T-helper 17 cell (primary cell): ENCODE measurements around the gene JARID2. TPM values are rescaled to one million over a fixed set of nuclear protein-coding genes. Genes with fewer than 3 reads are reported as not detected.

Experiments used
- ATAC-seq: fragments of 150-1000 bp; cut with Tn5 transposase; 2 replicates; pipeline ENCODE4 v1.10.0; 2021; ENCODE audit warnings: mild to moderate bottlenecking, moderate library complexity
- DNase-seq, 3 donors: peaks; one replicate each; pipeline versions ENCODE4 v3.0.0 to v3.0.0-alpha.2; 2020 to 2021
- H3K9me3 ChIP-seq: one replicate; pipeline ENCODE4 v1.7.0; 2013; ENCODE audit warnings: low read length, mild to moderate bottlenecking; ENCODE audit not compliant: control insufficient read depth, poor library complexity, severe bottlenecking
- H3K27ac Mint-ChIP-seq: one replicate; pipeline ENCODE4 v1.8.0; 2022; ENCODE audit warnings: mild to moderate bottlenecking, moderate library complexity, mixed read lengths
- H3K27me3 Mint-ChIP-seq: one replicate; pipeline ENCODE4 v1.8.0; 2022; ENCODE audit warnings: mixed read lengths
- H3K36me3 Mint-ChIP-seq: one replicate; pipeline ENCODE4 v1.8.0; 2022; ENCODE audit warnings: low read depth, mixed read lengths
- H3K4me1 Mint-ChIP-seq: one replicate; pipeline ENCODE4 v1.8.0; 2022; ENCODE audit warnings: mild to moderate bottlenecking, mixed read lengths
- H3K4me3 Mint-ChIP-seq: one replicate; pipeline ENCODE4 v1.8.0; 2022; ENCODE audit warnings: mild to moderate bottlenecking, moderate library complexity, mixed read lengths
- total RNA-seq, 4 donors: library from RNA in 2 of 4; stranded (reverse) in 2 of 4; gene quantifications; one replicate each; pipeline ENCODE4 v1.2.3 and lab custom pipeline; 2022 to 2026

The JARID2 gene
- total RNA-seq, 2 donors from 2014 or later, result 21.9 to 35.5 TPM

DNA sequence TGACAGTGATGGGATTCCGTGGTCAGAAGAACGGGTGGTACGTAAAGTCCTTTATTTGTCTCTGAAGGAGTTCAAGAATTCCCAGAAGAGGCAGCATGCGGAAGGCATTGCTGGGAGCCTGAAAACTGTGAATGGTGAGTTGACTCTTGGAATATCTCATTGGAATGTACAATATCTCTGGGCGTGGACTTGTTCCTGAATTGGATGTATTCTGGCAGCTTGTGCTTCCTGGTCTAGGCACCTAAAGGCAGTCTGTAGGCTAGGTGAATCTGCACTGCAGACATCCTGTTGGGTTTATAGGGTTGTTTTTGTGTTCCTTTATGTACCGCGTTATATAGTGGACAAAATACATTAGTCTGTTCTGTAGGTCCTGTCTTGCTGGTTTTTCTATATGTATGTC lies 128.2 kb downstream of the JARID2 start:
- Mint-ChIP-seq H3K36me3 (no peaks in the 10 kb centered on the region), H3K4me3 (no peak overlapping the region), H3K27me3 (no peaks in the 10 kb centered on the region), H3K27ac (no peak overlapping the region), H3K4me1 (peaks cover 25% of the 10 kb centered on the region)
- no peaks in the 10 kb centered on the region for H3K9me3 ChIP-seq
- ATAC-seq (no peak), DNase-seq (no peak)

GRCh38 chr6:15375018-15375417 lies 129.1 kb downstream of the JARID2 start:
- Mint-ChIP-seq H3K4me3 (no peak overlapping the region), H3K27me3 (no peaks in the 10 kb centered on the region), H3K27ac (no peak overlapping the region), H3K4me1 (peaks cover 19% of the 10 kb centered on the region), H3K36me3 (no peaks in the 10 kb centered on the region)
- H3K9me3 ChIP-seq, result no peaks in the 10 kb centered on the region
- DNase-seq (no peak), ATAC-seq (no peak)

- no peak for ATAC-seq
Measured at GRCh38 chr6:15375638-15376290, 129.9 kb downstream of the JARID2 start.

DNA sequence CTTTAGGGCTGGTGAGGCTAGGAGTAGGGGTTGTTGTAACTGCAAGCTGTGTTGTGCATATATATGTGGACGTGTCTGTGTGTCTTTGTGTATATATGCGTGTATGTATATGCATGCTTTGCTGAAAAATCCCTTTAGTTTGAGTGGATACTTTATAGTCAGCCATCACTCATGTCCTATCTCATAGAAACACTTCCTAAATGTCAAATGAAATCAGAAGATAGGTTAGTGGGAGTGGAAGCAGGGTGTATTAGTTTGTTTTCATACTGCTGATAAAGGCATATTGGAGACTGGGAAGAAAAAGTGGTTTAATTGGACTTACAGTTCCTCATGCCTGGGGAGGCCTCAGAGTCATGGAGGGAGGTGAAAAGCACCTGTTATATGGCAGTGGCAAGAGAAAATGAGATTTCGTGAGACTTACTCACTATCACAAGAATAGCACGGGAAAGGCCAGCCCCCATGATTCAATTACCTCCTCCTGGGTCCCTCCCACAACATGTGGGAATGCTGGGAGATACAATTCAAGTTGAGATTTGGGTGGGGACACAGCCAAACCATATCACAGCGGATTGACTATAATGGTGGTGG lies 131.1 kb downstream of the JARID2 start:
- peaks cover 15% of the 10 kb centered on the region for H3K4me1 Mint-ChIP-seq
- DNase-seq (no peak), ATAC-seq (no peak)
- no peaks in the 10 kb centered on the region for H3K9me3 ChIP-seq
- no peaks in the 10 kb centered on the region for H3K27me3 Mint-ChIP-seq
- no peak overlapping the region for H3K4me3 Mint-ChIP-seq
- peaks cover 2% of the 10 kb centered on the region for H3K36me3 Mint-ChIP-seq
- H3K27ac Mint-ChIP-seq, result no peak overlapping the region

More at GRCh38 chr6:15375638-15376290, 129.9 kb downstream of the JARID2 start:
- H3K9me3 ChIP-seq, result no peaks in the 10 kb centered on the region
- Mint-ChIP-seq H3K4me3 (no peak overlapping the region), H3K36me3 (no peaks in the 10 kb centered on the region), H3K4me1 (peaks cover 17% of the 10 kb centered on the region), H3K27ac (no peak overlapping the region), H3K27me3 (no peaks in the 10 kb centered on the region)
- DNase-seq, result no peak

GRCh38 chr6:15378272-15378671 lies 132.4 kb downstream of the JARID2 start:
- ATAC-seq (no peak), DNase-seq (no peak)
- Mint-ChIP-seq H3K36me3 (peaks cover 2% of the 10 kb centered on the region), H3K27ac (no peak overlapping the region), H3K27me3 (no peaks in the 10 kb centered on the region), H3K4me3 (no peak overlapping the region), H3K4me1 (peaks cover 22% of the 10 kb centered on the region)
- H3K9me3 ChIP-seq, result no peaks in the 10 kb centered on the region

- no peak overlapping the region for H3K27ac Mint-ChIP-seq
Measured at GRCh38 chr6:15378866-15379265, 133.0 kb downstream of the JARID2 start.

GRCh38 chr6:15380351-15380750 lies 134.5 kb downstream of the JARID2 start:
- H3K27me3 Mint-ChIP-seq, result no peaks in the 10 kb centered on the region
- H3K4me3 Mint-ChIP-seq, result no peak overlapping the region
- peaks cover 29% of the 10 kb centered on the region for H3K4me1 Mint-ChIP-seq
- peaks cover 2% of the 10 kb centered on the region for H3K36me3 Mint-ChIP-seq
- H3K27ac Mint-ChIP-seq, result peak overlapping the region; percentile 78
- H3K9me3 ChIP-seq, result no peaks in the 10 kb centered on the region
- DNase-seq (no peak), ATAC-seq (no peak)

More at GRCh38 chr6:15378866-15379265, 133.0 kb downstream of the JARID2 start:
- H3K27me3 Mint-ChIP-seq, result no peaks in the 10 kb centered on the region
- no peak overlapping the region for H3K4me3 Mint-ChIP-seq
- DNase-seq (no peak), ATAC-seq (no peak)
- H3K36me3 Mint-ChIP-seq, result peaks cover 2% of the 10 kb centered on the region
- H3K4me1 Mint-ChIP-seq, result peaks cover 25% of the 10 kb centered on the region
- no peaks in the 10 kb centered on the region for H3K9me3 ChIP-seq

- H3K36me3 Mint-ChIP-seq, result peaks cover 2% of the 10 kb centered on the region
- H3K4me1 Mint-ChIP-seq, result peaks cover 33% of the 10 kb centered on the region
- no peak overlapping the region for H3K4me3 Mint-ChIP-seq
- H3K27me3 Mint-ChIP-seq, result no peaks in the 10 kb centered on the region
- DNase-seq (no peak), ATAC-seq (no peak)
- peak overlapping the region; percentile 78 for H3K27ac Mint-ChIP-seq
- H3K9me3 ChIP-seq, result no peaks in the 10 kb centered on the region
Measured at GRCh38 chr6:15382089-15382488, 136.2 kb downstream of the JARID2 start.

DNA sequence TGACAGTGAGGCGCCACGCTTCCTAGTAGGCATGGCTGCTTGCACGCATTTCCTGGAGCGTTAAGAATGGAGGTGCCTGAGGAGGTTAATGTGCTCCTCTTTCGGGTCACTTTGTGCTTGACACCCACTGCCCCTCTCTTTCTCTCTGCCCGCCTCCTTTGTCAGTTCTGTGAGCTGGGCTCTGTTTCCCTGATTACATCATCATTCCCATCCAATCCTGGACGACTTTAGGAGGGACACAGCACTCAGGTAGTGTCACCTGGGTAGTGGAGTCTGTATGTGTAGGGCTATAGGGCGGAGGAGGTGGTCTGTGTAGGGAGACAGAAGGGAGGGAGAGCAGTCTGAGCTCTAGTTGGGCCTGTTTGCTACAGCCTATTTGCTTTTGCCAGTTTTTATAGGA lies 136.8 kb downstream of the JARID2 start:
- Mint-ChIP-seq H3K27ac (no peak overlapping the region), H3K27me3 (no peaks in the 10 kb centered on the region), H3K4me1 (peaks cover 40% of the 10 kb centered on the region), H3K4me3 (no peak overlapping the region), H3K36me3 (peaks cover 2% of the 10 kb centered on the region)
- DNase-seq (no peak), ATAC-seq (no peak)
- H3K9me3 ChIP-seq, result no peaks in the 10 kb centered on the region

DNA sequence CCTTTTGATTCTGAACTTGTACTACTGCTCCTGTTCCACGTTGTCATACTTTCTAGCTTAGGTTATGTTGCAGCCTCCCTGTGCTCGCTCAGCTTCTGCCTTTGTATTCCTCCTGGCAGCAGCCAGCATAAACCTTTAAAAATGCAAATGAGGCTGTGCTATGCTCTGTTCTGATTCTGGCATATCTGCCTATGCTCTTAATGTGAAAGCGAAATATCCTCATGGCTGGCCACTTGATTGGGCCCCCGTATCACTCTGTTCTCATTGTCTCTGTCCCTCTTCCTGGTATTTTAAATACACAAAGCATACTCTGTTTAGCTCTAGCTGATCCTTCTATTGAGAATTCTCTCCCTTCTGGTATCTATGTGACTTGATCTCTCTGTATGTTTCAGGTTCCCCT lies 139.0 kb downstream of the JARID2 start:
- no peaks in the 10 kb centered on the region for H3K9me3 ChIP-seq
- H3K4me3 Mint-ChIP-seq, result no peak overlapping the region
- H3K36me3 Mint-ChIP-seq, result peaks cover 2% of the 10 kb centered on the region
- no peak for DNase-seq
- H3K4me1 Mint-ChIP-seq, result peaks cover 56% of the 10 kb centered on the region
- ATAC-seq, result no peak
- no peaks in the 10 kb centered on the region for H3K27me3 Mint-ChIP-seq
- H3K27ac Mint-ChIP-seq, result no peak overlapping the region

DNA sequence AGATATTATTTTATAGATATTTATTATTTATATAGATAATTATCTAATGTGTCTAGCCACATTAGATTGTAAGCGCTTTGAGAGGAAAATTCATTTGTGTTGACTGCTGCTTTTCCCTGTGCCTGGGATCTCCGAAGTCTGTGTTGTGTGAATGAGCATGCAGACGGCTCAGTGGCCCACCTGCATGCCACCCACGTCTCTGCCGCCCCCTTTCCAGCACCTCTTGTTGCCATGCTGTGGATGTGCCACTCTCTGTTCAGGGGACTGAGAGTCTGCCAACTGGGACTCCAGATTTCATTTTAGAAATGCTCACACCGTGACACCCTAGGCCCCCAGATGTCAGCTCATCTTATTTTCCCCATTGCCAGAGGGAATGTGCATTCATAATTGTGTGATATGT lies 139.7 kb downstream of the JARID2 start:
- H3K4me1 Mint-ChIP-seq, result peaks cover 61% of the 10 kb centered on the region
- no peaks in the 10 kb centered on the region for H3K27me3 Mint-ChIP-seq
- no peak for DNase-seq
- H3K4me3 Mint-ChIP-seq, result no peak overlapping the region
- H3K36me3 Mint-ChIP-seq, result peaks cover 2% of the 10 kb centered on the region
- no peak for ATAC-seq
- H3K27ac Mint-ChIP-seq, result no peak overlapping the region
- H3K9me3 ChIP-seq, result no peaks in the 10 kb centered on the region

GRCh38 chr6:15386110-15386755 lies 140.4 kb downstream of the JARID2 start:
- no peak overlapping the region for H3K4me3 Mint-ChIP-seq
- peaks cover 64% of the 10 kb centered on the region for H3K4me1 Mint-ChIP-seq
- H3K36me3 Mint-ChIP-seq, result peaks cover 2% of the 10 kb centered on the region
- H3K27me3 Mint-ChIP-seq, result no peaks in the 10 kb centered on the region
- ATAC-seq (no peak), DNase-seq (no peak)
- no peak overlapping the region for H3K27ac Mint-ChIP-seq
- H3K9me3 ChIP-seq, result no peaks in the 10 kb centered on the region

- H3K9me3 ChIP-seq, result no peaks in the 10 kb centered on the region
- Mint-ChIP-seq H3K4me1 (peaks cover 62% of the 10 kb centered on the region), H3K4me3 (no peak overlapping the region), H3K27ac (no peak overlapping the region), H3K27me3 (no peaks in the 10 kb centered on the region), H3K36me3 (no peaks in the 10 kb centered on the region)
- ATAC-seq (no peak), DNase-seq (no peak)
Measured at GRCh38 chr6:15386756-15387112, 140.9 kb downstream of the JARID2 start.

GRCh38 chr6:15387118-15387517 lies 141.2 kb downstream of the JARID2 start:
- DNase-seq (no peak), ATAC-seq (no peak)
- Mint-ChIP-seq H3K27ac (no peak overlapping the region), H3K4me3 (no peak overlapping the region), H3K36me3 (no peaks in the 10 kb centered on the region), H3K27me3 (no peaks in the 10 kb centered on the region), H3K4me1 (peaks cover 60% of the 10 kb centered on the region)
- no peaks in the 10 kb centered on the region for H3K9me3 ChIP-seq
